Measurements from ENCODE around the gene CACNA1I.

Gene CACNA1I

GRCh38 chr22:39536711-39537110, 33.8 kb upstream of the CACNA1I start:
- no peak for DNase-seq

DNA sequence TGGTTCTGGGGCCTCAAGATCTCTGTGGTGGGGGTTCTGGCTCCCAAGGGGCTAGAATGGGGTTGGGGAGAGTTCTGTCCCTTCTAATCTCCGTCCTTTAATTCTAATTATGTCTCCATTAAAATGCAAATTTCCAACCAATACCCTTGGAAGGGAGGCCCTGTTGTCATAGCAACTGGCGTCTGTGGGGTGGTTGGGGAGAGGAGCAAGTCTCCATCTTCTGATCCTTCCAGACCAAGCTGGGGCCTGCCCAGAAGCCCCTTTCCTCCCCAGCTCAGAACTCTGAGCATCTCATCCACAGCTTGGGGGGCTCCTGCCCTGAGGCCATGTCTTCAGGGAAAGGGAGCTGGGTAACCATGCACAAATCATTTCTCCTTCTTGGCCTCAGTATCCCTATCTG, 32.6 kb upstream of the CACNA1I start:
- no peak for DNase-seq

DNA sequence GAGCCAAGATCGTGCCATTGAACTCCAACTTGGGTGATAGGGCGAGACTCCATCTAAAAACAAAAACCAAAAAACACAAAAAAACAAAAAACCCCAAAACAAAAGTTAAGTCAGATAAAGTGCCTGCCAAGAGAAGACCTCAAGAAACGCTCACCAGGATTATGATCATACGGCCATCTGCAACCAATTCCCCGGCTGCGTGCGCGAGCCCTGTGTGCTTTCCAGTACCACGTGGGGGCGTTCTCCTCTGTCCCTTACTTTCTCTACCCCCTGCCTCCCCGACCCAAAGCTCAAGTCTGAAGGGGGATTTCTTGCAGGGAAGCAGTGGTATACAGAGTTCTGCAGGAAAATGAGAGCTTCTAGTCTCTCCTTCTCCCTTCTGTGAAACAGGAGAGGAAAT, 27.5 kb upstream of the CACNA1I start:
- no peak for DNase-seq

- peak; percentile 73 for DNase-seq
Measured at GRCh38 chr22:39545386-39546365, 24.9 kb upstream of the CACNA1I start.

DNA sequence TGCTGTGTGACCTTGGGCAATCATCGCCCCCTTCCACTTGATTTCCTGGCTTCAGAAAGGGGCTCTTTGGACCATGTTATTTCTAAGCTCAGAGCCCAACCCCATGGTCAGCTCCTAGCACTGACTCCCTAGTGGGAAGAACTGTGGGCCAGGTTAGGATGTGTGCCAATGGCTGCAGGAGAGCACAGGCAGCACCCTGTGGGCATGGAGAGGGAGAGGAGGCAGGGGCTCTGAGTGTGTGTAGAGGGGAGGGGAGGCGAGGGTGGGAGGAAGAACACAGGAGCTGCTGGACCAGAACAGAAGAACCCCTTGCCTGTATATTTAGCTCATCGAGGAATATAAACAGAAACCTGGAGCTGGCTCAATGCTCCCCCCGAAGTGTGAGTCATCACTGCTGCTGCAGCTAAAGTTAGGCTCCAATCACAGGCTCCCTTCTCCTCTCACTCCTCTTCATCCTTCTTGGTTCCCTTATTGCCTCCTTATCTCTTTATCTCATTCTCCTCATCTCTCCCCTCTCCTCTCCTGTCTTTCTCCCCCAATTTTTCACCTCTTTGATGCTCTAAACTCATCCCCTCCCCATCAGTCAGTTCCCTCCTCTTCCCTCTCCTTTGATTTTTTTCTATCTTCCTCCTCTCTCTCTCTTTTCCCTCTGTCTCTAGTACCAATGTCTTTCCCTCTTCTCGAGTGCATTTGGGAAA, 23.5 kb upstream of the CACNA1I start:
- no peak for DNase-seq

GRCh38 chr22:39547587-39547947, 23.0 kb upstream of the CACNA1I start:
- no peak for DNase-seq

- no peak for DNase-seq
Measured at GRCh38 chr22:39553429-39553828, 17.1 kb upstream of the CACNA1I start.

DNA sequence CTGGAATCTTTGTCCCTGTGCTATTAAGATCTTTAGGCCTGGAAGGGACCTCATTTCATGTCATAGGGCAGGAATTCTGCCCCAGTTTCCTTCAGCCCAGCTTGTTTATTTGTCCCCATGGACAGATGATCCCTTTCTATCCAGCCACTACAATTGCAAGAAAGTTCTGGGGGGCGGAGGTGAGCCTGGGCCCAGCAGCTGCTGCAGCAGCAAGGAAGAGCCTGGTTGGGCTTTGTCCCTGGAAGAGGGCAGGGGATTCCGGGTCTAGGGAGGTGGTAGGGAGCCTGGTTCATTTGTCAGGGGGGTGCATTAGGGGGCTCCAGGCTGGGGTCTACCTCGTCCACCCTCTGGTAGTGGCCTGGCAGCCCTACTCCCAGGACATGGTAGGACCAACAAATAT, 16.4 kb upstream of the CACNA1I start:
- no peak for DNase-seq

DNA sequence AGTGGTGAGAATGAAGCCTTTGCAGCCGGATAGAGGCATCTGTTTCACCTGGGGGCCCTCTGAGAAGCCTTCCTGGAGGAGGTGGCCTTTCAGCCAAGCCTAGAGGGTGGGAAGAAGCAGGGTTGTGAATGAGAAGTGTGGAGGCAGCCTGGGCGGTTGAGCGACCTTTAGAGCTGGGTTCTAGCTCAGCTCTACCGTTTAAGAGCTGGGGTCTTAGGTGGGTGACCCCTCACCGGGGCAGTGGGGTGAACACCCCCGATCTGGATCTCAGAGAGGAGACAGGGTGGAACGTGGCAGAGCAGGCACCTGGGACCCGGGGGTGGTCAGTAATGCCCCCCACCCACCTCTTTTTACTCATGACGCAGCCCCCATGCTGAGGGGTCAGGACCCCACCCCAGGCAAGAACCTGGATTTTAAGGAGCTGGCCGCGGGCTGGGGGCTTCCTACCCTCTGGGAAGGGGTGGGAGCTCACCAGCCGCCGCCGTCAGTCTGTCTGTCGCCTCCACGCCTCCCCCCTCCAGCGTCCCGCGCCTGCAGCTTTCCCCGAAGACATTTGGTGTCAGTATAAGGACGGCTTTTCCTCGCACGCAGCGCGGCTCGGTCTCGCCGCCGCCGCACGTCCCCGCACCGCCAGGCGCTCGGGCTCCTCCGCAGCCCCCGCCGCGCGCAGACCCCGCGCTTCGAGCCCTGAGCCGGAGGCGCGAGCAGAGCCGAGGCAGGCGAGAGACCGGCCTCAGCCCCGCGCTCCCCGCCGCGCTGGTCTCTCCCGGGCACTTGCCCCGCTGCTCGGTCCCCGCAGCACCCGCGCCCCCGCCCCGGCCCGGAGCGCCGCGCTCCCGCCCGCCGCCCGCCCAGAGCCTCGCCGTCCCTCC, 13.3 kb upstream of the CACNA1I start:
- peak; percentile 29 for DNase-seq

- no peak for DNase-seq
Measured at GRCh38 chr22:39558254-39558727, 12.3 kb upstream of the CACNA1I start.

DNA sequence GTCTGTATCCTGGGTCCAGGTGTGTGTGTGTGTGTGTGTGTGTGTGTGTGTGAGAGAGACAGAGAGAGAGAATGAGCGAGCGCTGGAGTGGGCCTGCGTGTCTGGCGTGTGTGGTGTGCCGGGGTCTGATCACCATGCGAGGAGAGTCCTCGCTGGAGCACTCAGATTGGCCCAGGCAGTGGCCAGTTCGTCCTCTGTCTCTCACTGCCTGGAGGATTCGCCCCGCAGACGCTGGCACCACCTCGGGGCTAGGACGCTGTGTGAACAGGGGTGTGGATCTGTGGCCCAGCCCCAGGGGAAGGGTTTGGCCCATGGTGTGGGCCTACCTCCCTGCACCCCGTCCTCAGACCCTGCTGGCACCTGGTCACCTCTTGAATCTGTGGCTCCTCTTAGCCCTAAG, 11.6 kb upstream of the CACNA1I start:
- no peak for DNase-seq

GRCh38 chr22:39559456-39560105, 11.0 kb upstream of the CACNA1I start:
- DNase-seq, result no peak

DNA sequence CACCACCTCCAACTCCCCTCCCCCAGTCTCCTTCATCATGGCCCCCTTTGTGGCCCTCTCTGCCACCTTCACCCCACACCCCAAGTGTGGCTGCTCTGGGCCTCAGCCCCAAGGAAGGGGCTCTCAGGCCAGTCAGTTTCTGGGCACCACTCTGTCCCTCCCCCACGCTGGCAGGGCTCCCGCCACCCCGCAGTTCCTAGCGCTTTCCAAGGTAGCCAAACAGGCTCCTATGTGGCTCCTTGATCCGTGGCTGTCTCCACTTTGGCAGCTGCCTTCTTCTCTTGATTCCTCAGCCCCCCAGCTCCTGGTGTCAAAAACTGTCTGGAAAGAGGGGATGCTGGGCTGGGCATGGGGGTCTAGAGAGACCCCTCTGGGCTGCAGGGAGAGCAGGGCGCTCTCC, 10.4 kb upstream of the CACNA1I start:
- no peak for DNase-seq

DNA sequence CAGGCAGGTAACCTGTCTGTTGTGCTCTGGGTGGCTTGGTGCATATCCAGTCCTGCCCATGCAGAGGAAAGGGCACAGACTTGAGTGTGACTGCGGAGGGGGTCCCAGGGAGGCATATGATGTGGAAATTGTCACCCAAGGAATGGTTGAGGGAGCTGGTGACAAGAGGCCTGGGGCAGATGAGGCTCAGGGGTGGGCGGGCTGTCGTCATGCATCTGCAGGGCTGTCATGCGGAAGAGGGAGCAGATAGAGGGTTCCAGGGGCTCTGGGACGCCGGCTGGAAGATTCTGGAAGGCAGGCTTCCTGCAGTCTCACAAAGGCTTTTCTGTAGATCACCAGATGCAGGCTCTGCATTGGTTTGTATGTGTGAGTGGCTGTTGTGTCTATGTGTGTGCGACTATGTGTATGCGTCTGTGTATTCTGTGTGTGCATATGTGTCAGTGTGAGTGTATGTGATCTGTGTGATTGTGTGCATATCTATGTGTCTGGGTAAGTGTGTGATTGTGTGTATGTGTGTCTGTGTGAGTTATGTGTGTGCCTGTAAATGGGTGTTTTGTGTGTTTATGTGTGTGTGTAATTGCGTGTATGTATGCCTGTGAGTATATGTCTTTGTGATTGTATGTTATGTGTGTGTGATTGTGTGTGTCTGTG, 7.6 kb upstream of the CACNA1I start:
- no peak for DNase-seq

DNA sequence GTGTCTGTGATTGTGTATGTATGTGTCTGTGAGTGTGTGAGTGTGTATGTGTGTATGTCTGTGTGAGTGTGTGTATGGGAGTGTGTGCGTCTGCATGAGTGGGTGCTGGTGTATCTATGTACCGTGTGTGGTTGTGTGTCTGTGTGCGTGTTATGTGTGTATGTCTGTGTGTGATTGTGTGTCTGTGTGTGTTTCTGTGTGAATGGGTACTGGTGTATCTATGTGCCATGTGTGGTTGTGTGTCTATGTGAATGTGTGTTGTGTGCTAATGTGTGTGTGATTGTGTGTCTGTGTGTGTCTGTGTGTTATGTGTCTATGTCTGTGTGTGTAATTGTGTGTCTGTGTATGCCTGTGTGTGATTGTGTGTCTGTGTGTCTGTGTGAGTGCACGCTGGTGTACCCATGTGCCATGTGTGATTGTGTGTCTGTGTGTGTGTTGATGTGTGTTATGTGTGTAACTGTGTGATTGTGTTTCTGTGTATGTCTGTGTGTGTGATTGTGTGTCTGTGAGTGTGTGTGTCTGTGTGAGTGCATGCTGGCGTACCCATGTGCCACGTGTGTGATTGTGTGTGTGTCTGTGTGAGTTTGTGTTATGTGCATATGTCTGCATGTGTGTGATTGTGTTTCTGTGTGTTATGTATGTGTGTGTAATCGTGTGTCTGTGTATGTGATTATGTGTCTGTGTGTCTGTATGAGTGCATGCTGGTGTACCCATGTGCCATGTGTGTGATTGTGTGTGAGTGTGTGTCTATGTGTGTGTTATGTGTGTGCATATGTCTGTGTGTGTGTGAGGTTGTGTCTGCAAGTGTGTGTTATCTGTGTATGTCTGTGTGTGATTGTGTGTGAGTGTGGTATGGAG, 6.8 kb upstream of the CACNA1I start:
- no peak for DNase-seq

- no peak for DNase-seq
Measured at GRCh38 chr22:39565414-39565944, 5.1 kb upstream of the CACNA1I start.

- DNase-seq, result peak; percentile 43
Measured at GRCh38 chr22:39567135-39567946, 3.2 kb upstream of the CACNA1I start.

GRCh38 chr22:39568278-39568981, 2.1 kb upstream of the CACNA1I start:
- no peak for DNase-seq

DNA sequence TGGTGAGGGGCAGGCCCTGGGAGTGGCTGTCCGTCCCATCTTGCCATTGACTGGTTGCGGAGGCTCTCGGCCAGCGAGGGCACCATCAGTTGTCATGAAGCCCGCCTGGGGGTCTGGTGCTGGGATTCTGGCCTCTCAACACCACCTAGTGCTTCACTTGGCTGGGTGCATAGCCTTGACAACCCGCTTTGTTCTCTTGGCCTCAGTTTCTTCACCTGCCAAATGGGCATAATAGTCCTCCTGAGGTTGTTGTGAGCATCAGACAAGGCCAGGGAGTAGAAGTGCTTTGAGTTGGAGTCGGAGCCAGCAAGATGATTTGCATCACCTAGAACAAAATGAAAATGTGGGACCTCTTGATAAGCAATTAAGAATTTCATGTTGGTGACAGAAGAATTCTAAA, 1.5 kb upstream of the CACNA1I start:
- DNase-seq, result no peak

Data from activated gamma-delta T cell treated with Interleukin-2 at 50 U/mL for 16 hours (primary cell).